HCT116 (cell line): ENCODE data around the gene NOL4L.

Experiments used
- CEBPB ChIP-seq: IDR thresholded peaks from 2 replicates; pipeline ENCODE4 v1.6.1; 2012; ENCODE audit warnings: low read depth
- CTCF ChIP-seq, 3 experiments: fragments of 200-600 bp in 1 of 3; sonication (generic) in 1 of 3; IDR thresholded peaks in 2 of 3; conservative IDR thresholded peaks in 1 of 3; 2 replicates each; pipeline ENCODE4 v1.5.1; 2012 to 2017; ENCODE audit warnings: low read depth in 2 of 3, low read length in 2 of 3, antibody characterized with exemption in 1 of 3, borderline replicate concordance in 1 of 3, control low read depth in 1 of 3, mild to moderate bottlenecking in 1 of 3, mixed read lengths in 1 of 3, mixed run types in 1 of 3, moderate library complexity in 1 of 3; ENCODE audit not compliant: insufficient read depth in 1 of 3
- POLR2A ChIP-seq: IDR thresholded peaks from 2 replicates; pipeline ENCODE4 v1.7.0; 2011; ENCODE audit warnings: borderline replicate concordance; ENCODE audit not compliant: insufficient read depth, insufficient read length; ENCODE audit errors: extremely low read depth
- SRF ChIP-seq: IDR thresholded peaks from 2 replicates; pipeline ENCODE4 v1.6.1; 2012; ENCODE audit warnings: low read depth

- TF ChIP-seq POLR2A (no peak), CEBPB (no peak), SRF (no peak), CTCF (IDR thresholded peaks at IDR 0.05 in 2 of 3, conservative IDR thresholded peaks at IDR 0.05 in 1 of 3; ENCODE audit: borderline replicate concordance in 1 of 3, insufficient read depth in 1 of 3, low read depth in 2 of 3, low read length in 2 of 3) (no peak)
Measured at GRCh38 chr20:32585011-32585585, at the start of gene NOL4L.
